ENCODE data around the gene CD247. TPM values are rescaled to one million over a fixed set of nuclear protein-coding genes. Genes with fewer than 3 reads are reported as not detected.
A peak's percentile ranks its signal among the peaks of the same experiment; 100 is the strongest.

The CD247 gene
- total and polyA plus RNA-seq, 9 of the 15 experiments (the other 6 are each of a cell fraction or from before 2014, with no cell fraction given) = 0.08 to 0.42 (median 0.28) TPM; not detected in 5

GRCh38 chr1:167447521-167448136 is 70.7 kb downstream of the CD247 start (continued):
- TF ChIP-seq ZNF778 (CRISPR knock-in tag; IDR thresholded peaks at IDR 0.05) = no peak
- TF ChIP-seq RREB1 (CRISPR knock-in tag; IDR thresholded peaks at IDR 0.05) = no peak
- no peak for TF ChIP-seq E2F8 (IDR thresholded peaks at IDR 0.05; ENCODE audit: low read depth, partially characterized antibody)
- no peak for TF ChIP-seq GABPB1 (CRISPR knock-in tag; IDR thresholded peaks at IDR 0.05)
- TF ChIP-seq RBM22 (IDR thresholded peaks at IDR 0.05; ENCODE audit: low read depth, low read length, poor library complexity, severe bottlenecking) = no peak
- TF ChIP-seq EP300 (IDR thresholded peaks at IDR 0.05; ENCODE audit: low read length) = no peak
- TF ChIP-seq ZBTB9 (CRISPR knock-in tag; IDR thresholded peaks at IDR 0.05) = no peak
- peak; percentile 21; the same call in 1 of the 2 replicates for TF ChIP-seq BHLHE40 (IDR thresholded peaks at IDR 0.05; ENCODE audit: low read length)
- no peak for TF ChIP-seq GTF2E2 (tag; IDR thresholded peaks at IDR 0.05)
- TF ChIP-seq CLOCK (CRISPR knock-in tag; IDR thresholded peaks at IDR 0.05; ENCODE audit: borderline replicate concordance) = no peak
- TF ChIP-seq ZNF584 (CRISPR knock-in tag; IDR thresholded peaks at IDR 0.05; ENCODE audit: low read depth) = peak; percentile 66; the same call in 1 of the 2 replicates
- TF ChIP-seq ZNF740 (CRISPR knock-in tag; IDR thresholded peaks at IDR 0.05) = peak; percentile 89
- 0 out of 4 replicates have a peak, but pooled peaks of 1 of the 2 experiments have one; percentile 58 for TF ChIP-seq ZNF740 (tag; IDR thresholded peaks at IDR 0.05)
